Measurements from ENCODE around the gene RBM28. TPM values are rescaled to one million over a fixed set of nuclear protein-coding genes. Genes with fewer than 3 reads are reported as not detected.

Gene RBM28
- total RNA-seq, 1 donor from 2014 or later, result 76.7 TPM

DNA sequence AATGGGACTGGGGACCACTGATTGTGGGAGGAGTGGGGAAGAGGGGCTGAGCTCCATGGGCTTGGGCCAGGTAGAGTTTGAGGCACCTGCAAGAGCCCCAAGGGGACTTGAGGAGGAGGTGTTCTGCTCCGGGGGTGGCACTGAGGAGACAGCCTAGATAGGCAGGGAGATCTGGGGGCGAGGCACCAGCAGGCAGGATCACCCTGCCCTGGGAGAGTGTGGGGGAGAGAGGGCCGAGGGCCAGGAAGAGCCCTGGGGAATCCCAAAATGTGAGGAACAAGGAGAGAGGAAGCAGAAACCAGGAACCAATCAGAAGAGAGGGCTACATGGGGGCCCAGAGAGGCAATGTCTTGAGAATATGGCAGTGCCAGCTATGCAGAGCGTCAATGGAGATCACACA, 68.0 kb downstream of the RBM28 start:
- intact Hi-C loops (cut with micrococcal nuclease), result no loop called here
- Mint-ChIP-seq H3K4me3 (no peak overlapping the region), H3K4me1 (peaks cover 1% of the 10 kb centered on the region), H3K36me3 (ENCODE audit: low read depth) (no peaks in the 10 kb centered on the region), H3K27me3 (peaks cover 22% of the 10 kb centered on the region), H3K27ac (no peak overlapping the region), H3K9me3 (peaks cover 9% of the 10 kb centered on the region)
- no peak for DNase-seq

DNA sequence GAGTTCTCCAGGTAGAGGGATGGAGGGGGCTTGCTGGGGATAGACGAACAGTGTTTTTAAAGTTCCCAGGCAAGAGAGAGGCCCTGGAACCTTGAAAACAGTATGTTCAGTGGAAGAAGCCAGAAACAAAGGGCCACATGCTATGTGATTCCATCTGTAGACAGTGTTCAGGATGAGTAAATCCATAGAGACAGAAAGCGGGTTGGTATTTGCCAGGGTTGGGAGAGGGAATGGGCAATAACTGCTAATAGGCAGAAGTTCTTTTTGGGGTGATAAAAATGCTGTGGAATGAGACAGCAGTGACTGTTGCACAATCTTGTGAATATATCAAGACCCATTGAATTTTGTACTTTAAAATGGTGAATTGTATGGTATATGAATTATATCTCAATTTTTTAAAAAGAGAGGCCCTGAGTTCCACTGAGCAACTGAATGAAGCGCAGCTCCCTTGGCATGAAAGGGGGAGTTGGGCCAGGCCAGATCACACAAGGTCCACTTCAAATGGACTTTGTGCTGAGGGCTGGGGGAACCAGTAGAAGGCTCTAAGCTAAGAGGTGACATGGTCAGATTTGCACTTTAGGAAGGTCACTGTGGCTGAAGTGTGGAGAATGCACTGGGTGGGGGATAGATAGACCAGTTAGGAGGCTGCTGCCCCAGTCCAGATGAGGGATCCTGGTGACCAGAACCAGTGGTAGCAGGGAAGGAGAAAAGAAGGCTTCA, 68.7 kb downstream of the RBM28 start:
- H3K36me3 Mint-ChIP-seq (ENCODE audit: low read depth), result no peaks in the 10 kb centered on the region
- intact Hi-C loops (cut with micrococcal nuclease), result no loop called here
- H3K27ac Mint-ChIP-seq, result no peak overlapping the region
- peaks cover 1% of the 10 kb centered on the region for H3K4me1 Mint-ChIP-seq
- DNase-seq, result no peak
- H3K4me3 Mint-ChIP-seq, result no peak overlapping the region
- peaks cover 8% of the 10 kb centered on the region for H3K9me3 Mint-ChIP-seq
- peaks cover 24% of the 10 kb centered on the region for H3K27me3 Mint-ChIP-seq

DNA sequence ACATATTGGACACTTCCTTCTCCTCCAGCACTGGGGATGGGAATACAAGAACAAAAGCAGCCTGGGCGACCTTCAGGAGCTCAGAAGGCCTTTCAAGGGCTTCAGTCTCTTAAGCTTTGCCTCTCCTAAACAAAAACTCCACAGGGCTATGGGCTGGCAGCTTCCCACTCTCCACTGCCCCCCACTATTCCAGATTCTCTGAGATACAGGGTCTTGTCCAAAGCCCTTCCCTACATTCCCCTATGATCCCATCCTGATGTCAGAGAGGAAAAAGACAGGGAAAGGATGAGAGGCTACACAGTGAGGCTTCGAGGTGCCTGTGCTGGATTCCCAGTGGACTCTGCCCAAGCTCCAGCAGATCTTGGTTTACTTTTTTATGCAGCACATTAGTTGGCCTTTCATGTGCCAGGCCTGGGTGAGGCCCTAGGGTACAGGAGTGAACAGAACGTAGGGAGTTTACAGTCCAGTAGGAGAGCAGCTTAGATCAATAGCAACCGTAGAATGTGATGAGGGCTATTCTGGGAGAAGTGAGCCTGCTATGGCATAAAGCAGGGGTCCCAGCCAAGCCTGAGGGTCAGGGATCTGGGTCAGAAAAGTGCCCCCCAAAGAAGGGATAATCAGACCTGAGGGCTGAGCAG, 69.3 kb downstream of the RBM28 start:
- Mint-ChIP-seq H3K36me3 (ENCODE audit: low read depth) (no peaks in the 10 kb centered on the region), H3K27me3 (peaks cover 28% of the 10 kb centered on the region), H3K4me3 (no peak overlapping the region), H3K27ac (no peak overlapping the region), H3K4me1 (peaks cover 1% of the 10 kb centered on the region), H3K9me3 (peaks cover 4% of the 10 kb centered on the region)
- no peak for DNase-seq
- intact Hi-C loops (cut with micrococcal nuclease), result no loop called here

DNA sequence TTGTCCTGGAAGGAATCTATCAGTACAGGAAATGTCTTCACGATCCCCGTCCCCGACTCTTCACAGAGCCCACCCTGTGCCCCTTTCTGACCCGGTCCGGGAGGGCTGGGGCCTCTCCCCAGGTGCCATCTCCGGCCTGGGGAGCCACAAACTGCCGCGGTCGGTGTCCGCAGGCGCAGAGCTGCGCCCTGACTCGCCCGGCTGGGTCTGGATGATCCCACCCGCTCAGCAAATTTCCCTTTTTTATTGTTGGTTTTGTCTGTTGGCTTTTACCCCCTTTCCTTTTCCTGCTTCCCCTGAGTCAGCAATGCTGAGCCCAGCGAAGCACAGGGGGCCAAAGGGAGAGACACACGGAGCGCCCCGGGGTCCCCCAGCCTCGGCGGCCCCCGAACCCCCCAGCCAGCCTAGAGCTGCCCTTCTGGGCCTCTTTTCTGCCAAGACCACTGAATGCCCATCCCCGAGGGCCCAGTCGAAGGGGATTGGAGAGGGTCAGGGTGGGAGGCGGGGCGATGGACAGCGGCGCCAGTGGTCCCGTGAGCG, 71.7 kb downstream of the RBM28 start:
- intact Hi-C loops (cut with micrococcal nuclease), result no loop called here
- Mint-ChIP-seq H3K4me1 (peaks cover 1% of the 10 kb centered on the region), H3K27me3 (peaks cover 39% of the 10 kb centered on the region), H3K27ac (no peak overlapping the region), H3K4me3 (no peak overlapping the region), H3K9me3 (no peaks in the 10 kb centered on the region), H3K36me3 (ENCODE audit: low read depth) (no peaks in the 10 kb centered on the region)
- no peak for DNase-seq

DNA sequence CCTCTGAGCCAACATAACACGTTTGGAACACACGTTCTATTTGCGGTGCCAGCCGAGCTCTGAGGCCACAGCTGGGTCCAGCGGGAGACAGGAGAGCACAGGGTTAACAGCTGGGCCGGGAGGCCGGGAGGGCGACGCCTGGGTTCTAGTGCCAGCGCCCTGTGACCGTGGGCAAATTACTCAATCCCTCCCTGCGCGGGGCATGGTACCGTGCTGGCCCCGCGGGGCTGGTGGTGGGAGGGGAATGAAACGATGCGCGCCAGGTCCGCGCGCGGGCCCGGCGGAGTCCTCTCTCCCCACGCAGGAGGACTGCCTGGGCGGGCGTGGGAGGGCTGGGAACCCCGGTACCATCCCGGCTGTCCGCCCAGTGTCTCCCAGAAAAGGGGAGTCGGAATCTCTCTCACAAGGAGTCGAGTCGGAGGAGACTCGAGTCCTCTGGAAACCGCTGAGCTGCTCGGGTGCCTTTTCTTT, 72.2 kb downstream of the RBM28 start:
- no peak overlapping the region for H3K4me3 Mint-ChIP-seq
- peaks cover 1% of the 10 kb centered on the region for H3K4me1 Mint-ChIP-seq
- intact Hi-C loops (cut with micrococcal nuclease), result no loop called here
- no peaks in the 10 kb centered on the region for H3K36me3 Mint-ChIP-seq (ENCODE audit: low read depth)
- no peak overlapping the region for H3K27ac Mint-ChIP-seq
- DNase-seq, result no peak
- H3K9me3 Mint-ChIP-seq, result no peaks in the 10 kb centered on the region
- peaks cover 40% of the 10 kb centered on the region for H3K27me3 Mint-ChIP-seq

DNA sequence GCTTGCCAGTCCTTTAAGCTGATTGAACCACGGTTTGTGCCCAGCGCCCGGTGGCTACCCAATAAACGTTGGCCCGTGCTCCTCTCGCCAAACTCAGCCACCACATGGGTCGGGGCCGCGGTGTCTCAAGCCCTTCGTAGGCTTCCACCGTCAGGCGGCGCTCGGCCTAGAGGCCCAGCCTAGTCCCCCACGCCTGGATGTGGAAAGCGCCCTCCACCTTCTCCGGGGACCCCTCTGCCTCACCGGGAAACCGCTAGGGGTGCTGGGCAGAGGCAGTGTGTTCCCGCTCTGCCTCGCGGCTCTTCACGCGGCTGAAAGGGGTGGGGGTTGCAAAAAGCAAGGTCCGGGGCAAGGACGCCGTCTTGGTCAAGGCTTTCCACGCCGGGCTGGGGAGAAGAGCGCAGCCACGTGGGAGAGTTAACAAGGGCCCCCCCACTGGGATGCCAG, 72.9 kb downstream of the RBM28 start:
- DNase-seq, result no peak
- Mint-ChIP-seq H3K4me1 (peaks cover 1% of the 10 kb centered on the region), H3K27ac (no peak overlapping the region), H3K36me3 (ENCODE audit: low read depth) (no peaks in the 10 kb centered on the region), H3K9me3 (no peaks in the 10 kb centered on the region), H3K4me3 (no peak overlapping the region), H3K27me3 (peaks cover 41% of the 10 kb centered on the region)
- intact Hi-C loops (cut with micrococcal nuclease), result no loop called here

DNA sequence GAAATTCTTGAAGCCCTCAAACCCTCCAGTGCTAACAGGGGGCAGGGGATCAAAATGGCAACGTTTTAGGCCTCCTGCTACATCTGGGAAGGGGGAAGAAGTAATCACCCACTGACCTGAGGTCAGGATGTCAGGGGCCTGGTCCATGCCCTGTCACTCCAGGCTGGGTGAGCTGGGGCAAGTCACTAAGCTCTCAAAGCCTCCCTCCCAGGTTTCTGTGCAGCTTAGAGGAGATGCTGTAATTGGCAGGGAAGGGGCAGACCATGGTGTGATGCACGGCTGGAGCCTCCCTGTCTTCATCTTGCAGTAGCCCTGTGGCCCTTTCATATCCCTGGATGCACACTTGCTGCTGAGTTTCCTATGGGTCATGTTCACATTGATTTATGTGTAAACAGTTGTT, 75.5 kb downstream of the RBM28 start:
- H3K4me3 Mint-ChIP-seq, result no peak overlapping the region
- peaks cover 1% of the 10 kb centered on the region for H3K4me1 Mint-ChIP-seq
- no peak overlapping the region for H3K27ac Mint-ChIP-seq
- no peaks in the 10 kb centered on the region for H3K36me3 Mint-ChIP-seq (ENCODE audit: low read depth)
- DNase-seq, result no peak
- peaks cover 34% of the 10 kb centered on the region for H3K27me3 Mint-ChIP-seq
- intact Hi-C loops (cut with micrococcal nuclease), result no loop called here
- H3K9me3 Mint-ChIP-seq, result no peaks in the 10 kb centered on the region

DNA sequence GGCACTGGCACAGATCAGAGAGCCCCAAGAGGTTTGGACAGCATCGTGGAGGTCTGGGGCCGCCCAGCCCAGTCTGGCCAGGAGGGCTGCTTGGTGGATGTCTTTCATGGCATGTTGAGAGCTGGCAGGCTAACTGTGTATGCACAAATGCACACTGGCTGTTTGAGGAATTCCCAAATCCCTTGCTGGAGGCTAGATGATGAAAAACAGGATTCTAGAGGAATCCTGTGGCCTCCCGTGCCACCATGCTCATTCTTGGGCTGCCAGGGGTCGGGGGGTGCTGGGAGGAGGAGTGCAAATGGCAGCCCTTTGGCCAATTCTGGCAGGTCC, 76.1 kb downstream of the RBM28 start:
- no peaks in the 10 kb centered on the region for H3K9me3 Mint-ChIP-seq
- H3K4me1 Mint-ChIP-seq, result peaks cover 1% of the 10 kb centered on the region
- no peak overlapping the region for H3K27ac Mint-ChIP-seq
- H3K4me3 Mint-ChIP-seq, result no peak overlapping the region
- no peaks in the 10 kb centered on the region for H3K36me3 Mint-ChIP-seq (ENCODE audit: low read depth)
- intact Hi-C loops (cut with micrococcal nuclease), result no loop called here
- no peak for DNase-seq
- H3K27me3 Mint-ChIP-seq, result peaks cover 28% of the 10 kb centered on the region

DNA sequence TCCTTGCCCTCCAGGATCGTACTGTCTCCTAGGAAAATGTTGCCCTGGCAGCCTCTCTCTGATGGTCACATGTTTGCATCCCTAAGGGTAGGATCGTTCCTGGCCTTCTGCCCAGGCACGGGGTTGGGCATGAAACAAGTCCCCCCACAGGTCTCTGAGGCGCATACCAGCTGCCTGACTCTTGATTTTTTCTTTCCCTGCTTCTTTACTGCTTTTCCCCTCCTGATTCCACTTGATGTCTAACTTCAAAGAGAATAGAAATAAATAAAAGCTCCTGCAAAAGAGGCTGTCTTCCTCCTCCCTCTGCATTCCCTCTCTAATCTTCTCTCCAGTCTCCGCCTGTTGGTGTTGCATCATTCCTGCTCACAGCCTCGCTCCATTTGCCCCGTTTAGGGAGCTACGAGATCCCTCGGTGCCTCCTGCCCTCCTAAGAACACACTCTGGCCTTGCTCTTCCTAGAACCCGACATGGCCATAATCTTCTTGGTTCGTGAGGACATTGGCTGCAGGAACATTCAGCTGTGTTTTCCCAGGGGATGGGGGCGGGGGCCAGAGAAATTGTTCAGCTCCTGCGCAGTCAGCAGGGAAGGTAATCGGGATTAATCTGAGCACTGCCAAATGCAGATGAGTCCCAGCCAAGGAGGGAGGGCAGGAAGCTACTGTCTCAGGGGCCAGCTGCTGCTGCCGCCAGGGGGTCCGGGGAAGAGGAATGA, 76.7 kb downstream of the RBM28 start:
- H3K4me3 Mint-ChIP-seq, result no peak overlapping the region
- intact Hi-C loops (cut with micrococcal nuclease), result no loop called here

DNA sequence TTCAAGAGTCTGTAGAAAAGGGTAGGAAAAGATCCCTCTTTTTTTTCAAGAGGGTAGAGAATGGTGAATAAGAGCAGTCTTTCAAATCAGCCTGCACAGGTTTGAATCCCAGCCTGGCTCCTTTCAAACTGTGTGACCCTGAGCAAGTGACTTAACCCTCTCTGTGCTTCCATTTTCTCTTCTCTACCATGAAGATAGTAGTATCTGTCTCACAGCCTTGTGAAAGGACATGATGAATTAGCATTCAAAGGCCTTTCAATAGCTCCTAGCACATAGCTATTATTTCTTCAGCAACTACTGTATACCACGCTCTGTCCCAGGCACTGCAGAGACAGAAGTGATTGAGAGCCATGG, 77.2 kb downstream of the RBM28 start:
- Mint-ChIP-seq H3K36me3 (ENCODE audit: low read depth) (no peaks in the 10 kb centered on the region), H3K4me3 (no peak overlapping the region), H3K4me1 (peaks cover 1% of the 10 kb centered on the region), H3K9me3 (no peaks in the 10 kb centered on the region), H3K27me3 (peaks cover 25% of the 10 kb centered on the region), H3K27ac (no peak overlapping the region)
- DNase-seq, result no peak
- intact Hi-C loops (cut with micrococcal nuclease), result no loop called here

More for the DNA sequence above, 76.7 kb downstream of the RBM28 start:
- no peak for DNase-seq
- Mint-ChIP-seq H3K4me1 (peaks cover 1% of the 10 kb centered on the region), H3K36me3 (ENCODE audit: low read depth) (no peaks in the 10 kb centered on the region), H3K27me3 (peaks cover 25% of the 10 kb centered on the region), H3K9me3 (no peaks in the 10 kb centered on the region), H3K27ac (no peak overlapping the region)

DNA sequence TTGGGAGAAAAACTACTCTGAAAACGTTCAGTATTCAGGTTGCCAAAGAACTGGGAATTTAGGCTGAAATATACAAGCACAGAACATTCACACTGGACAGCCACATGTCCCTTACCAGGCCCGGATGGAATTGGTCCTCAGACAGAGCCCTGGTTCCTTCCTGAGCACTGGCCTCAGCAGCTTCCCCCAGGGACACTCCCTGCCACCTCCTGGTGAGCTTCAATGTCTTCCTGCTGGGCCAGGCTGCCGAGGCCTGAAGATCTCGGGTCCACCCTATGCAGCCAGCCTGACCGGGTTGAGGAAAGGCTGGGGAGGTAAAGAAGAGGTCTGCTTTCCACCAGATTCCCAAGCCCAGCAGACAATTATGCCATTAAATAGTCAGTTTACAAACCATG, 77.8 kb downstream of the RBM28 start:
- no peak for DNase-seq
- no peaks in the 10 kb centered on the region for H3K36me3 Mint-ChIP-seq (ENCODE audit: low read depth)

DNA sequence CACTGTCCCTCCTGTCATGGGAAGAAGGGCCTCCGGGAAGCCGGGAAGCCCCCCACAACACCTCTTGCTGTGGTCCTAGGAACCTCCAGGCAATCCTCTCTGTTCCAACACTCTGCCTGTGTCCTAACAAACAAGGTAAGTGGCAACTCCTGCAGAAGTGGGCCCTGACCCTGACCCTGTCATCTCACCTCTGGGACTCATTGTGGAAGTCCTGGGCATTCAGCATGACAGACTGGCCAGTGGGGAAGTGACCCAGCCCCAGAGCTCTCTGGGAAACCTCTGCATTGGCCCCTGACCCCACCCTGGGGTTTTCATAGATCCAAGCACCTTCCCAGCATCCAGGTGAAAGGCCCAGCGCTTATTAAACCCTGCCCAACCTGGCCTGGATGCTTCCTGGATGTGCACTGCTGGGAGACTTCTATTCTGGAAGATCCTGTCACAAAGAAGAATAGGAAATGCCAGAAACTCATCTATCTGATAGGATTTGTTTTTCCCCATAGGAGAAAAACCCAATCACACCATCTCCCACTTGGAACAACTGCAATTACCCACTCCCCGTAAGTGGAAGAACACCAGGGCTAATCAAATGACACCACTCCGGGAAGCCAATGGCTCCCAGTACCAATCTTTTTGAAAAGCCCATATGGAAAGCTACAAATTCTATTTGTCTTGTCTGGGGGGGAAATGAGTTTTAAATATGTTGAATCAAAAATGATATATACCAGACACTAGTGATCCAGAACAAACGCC, 78.4 kb downstream of the RBM28 start:
- no peaks in the 10 kb centered on the region for H3K36me3 Mint-ChIP-seq (ENCODE audit: low read depth)
- H3K4me1 Mint-ChIP-seq, result no peaks in the 10 kb centered on the region
- no peak overlapping the region for H3K27ac Mint-ChIP-seq
- no peak overlapping the region for H3K4me3 Mint-ChIP-seq
- intact Hi-C loops (cut with micrococcal nuclease), result no loop called here
- peaks cover 22% of the 10 kb centered on the region for H3K27me3 Mint-ChIP-seq
- H3K9me3 Mint-ChIP-seq, result no peaks in the 10 kb centered on the region
- DNase-seq, result no peak

More for the DNA sequence above, 77.8 kb downstream of the RBM28 start:
- Mint-ChIP-seq H3K4me3 (no peak overlapping the region), H3K9me3 (no peaks in the 10 kb centered on the region), H3K4me1 (no peaks in the 10 kb centered on the region), H3K27ac (no peak overlapping the region), H3K27me3 (peaks cover 23% of the 10 kb centered on the region)
- intact Hi-C loops (cut with micrococcal nuclease), result no loop called here

DNA sequence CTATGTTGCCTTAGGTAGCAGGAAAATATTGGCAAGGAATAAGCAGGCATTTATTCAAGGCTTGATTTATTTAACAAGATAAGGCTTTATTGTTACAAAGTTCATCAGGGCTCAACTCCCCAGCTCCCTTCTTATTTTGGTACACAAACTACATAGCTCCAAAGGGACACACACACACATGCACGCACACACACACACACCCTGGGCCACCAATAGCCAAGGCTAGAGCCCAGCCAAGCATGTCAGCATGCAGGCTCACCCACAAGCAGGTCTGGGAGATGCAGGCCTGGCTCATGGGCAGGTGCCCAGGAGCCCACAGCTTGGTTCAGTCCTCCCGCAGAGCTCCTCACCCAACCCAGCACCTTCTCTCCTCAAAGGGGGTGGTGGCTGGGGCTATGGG, 79.2 kb downstream of the RBM28 start:
- no peak overlapping the region for H3K27ac Mint-ChIP-seq
- H3K27me3 Mint-ChIP-seq, result peaks cover 18% of the 10 kb centered on the region
- no peak overlapping the region for H3K4me3 Mint-ChIP-seq
- no peak for DNase-seq
- H3K36me3 Mint-ChIP-seq (ENCODE audit: low read depth), result no peaks in the 10 kb centered on the region
- H3K9me3 Mint-ChIP-seq, result no peaks in the 10 kb centered on the region
- intact Hi-C loops (cut with micrococcal nuclease), result no loop called here
- H3K4me1 Mint-ChIP-seq, result no peaks in the 10 kb centered on the region

Data from activated CD4-positive, alpha-beta T cell treated with anti-CD3 and anti-CD28 coated beads, Interleukin-2, amount 10 ng/mL, durations not matched to agents 24 days and 14 days (primary cell).